ENCODE measurements around the gene MBD4.

MBD4 gene

DNA sequence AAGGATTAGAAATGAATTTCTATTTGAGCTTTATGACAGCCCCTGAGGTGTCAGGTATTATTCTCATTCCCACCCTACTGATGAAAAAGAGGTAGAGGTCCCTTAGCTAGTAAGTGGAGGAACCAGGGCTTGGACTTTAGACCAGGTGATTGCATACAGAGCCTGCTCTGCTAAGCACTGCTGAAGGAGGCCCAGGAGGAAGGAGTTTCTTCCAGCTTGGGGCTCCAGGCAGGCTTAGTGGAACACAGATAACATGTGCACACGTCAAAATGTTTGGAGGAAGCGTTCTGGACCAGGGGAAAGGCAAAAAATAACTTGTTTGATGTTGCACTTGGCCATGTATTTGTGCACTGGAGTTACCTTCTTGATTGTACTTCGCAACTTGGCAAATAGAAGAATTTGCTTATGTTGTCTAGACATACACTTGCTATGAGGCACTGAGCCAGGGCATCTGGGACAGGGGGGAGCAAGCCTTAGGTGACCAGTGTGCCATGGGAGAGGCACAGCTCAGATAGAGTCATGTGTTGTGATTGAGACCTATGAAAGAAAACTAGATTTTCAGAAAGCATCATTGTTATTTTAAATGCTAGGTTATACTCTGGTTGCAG, 22.7 kb upstream of the MBD4 start:
- no peak for DNase-seq

DNA sequence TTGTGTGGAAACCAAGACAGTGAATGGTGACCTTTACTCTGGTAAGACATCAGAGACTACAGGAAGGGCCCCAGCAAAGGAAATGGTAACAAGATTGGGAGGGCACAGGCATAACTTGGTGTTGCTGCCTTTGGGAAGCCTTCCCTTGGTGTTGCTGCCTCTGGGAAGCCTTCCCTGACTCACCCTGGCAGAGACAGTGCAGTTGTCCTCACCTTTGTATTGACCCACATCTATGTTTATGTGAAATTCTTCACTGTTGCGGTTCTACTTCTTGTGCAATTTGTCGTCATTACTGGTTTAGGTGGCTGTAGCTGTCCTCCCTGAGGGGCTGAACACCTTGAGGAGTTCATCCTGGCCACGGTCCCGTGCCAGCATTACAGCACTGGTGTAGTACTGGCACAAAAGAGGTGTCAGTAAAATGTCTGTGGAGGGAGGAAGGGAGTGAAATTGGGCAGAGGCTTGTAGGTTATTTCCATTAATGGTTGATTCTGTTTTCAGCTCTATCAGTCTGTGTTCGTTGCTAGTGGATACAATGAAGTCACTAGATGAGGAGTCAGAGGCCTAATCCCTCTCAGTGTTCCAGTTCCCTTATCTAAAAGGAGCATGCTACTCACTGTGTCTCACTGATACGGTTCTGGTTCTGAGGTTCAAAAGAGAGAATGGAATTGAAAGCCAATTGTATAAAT, 21.9 kb upstream of the MBD4 start:
- no peak for DNase-seq

GRCh38 chr3:129461022-129461421, 21.3 kb upstream of the MBD4 start:
- no peak for DNase-seq

- no peak for DNase-seq
Measured at GRCh38 chr3:129460572-129460971, 20.8 kb upstream of the MBD4 start.

DNA sequence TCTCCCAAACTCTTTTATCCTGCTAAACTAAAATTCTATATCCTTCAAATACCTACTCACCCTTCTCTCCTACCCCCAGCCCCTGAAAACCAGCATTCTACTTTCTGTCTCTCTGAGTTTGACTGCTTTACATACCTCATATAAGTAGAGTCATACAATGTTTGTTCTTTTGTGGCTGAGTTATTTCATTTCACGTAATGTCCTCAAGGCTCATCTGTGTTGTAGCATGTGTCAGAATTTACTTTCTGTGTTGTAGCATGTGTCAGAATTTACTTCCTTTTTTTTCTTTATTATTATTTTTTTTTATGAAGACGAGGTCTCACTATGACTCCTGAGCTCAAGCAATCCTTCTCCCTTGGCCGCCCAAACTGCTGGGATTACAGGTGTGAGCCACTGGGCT, 20.4 kb upstream of the MBD4 start:
- no peak for DNase-seq

DNA sequence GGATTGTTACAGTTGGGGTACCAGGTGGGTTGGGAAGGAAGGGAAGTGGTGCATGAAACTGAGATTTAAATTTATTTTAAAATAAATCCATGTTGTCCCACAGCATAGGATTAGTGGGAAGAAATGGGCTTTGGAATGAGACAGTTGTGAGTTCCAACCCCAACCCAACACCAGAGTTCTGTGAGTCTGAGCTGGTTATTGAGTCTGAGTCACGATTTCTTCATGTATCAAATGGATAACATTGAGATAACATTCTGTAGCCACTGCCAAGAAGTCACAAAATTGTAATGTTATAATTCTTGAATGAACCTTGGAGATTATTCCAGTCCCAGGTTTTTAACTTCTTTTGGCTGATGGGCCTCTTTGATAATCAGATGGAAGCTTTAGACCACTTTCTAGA, 14.0 kb upstream of the MBD4 start:
- no peak for DNase-seq

DNA sequence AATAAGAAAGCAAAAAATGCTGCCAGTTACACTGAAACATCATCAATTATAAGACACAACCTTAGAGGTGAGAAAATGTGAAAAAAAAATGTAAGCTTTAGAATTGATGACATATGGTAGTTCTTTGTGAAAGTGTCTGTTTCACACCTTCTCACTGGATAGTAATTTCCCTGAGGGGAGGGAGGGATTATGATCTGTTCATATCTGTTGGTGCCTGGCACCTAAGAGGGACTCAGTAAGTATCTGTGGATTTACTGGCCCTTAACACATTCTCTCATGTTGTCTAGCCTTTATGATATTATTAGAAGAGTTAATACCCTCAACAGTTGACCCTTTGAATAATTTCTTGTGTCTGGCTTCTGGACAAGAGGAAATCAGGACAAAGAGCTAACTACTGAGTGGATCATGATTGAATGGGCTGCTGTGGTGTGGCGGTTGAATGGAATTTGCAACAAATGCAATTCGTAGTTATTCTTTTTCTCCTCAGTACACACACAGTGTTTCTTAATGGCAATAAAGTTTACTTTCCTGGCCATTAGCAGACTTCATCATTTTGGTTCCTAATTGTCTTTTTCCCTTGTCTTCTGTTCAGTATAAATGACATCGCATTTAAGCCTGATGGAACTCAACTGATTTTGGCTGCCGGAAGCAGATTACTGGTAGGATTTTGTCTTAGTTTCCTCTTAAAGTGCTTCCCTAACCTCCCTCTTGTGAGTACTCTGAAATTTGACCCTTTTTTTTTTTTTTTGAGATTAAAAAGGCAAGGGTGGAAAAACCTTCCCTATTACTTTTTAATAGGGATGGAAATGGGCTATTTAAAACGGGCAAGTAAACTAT, 9.7 kb upstream of the MBD4 start:
- DNase-seq, result no peak

- DNase-seq, result no peak
Measured at GRCh38 chr3:129448186-129448895, 8.6 kb upstream of the MBD4 start.

- DNase-seq, result no peak
Measured at GRCh38 chr3:129446926-129447325, 7.2 kb upstream of the MBD4 start.

GRCh38 chr3:129445471-129445870, 5.7 kb upstream of the MBD4 start:
- DNase-seq, result no peak

DNA sequence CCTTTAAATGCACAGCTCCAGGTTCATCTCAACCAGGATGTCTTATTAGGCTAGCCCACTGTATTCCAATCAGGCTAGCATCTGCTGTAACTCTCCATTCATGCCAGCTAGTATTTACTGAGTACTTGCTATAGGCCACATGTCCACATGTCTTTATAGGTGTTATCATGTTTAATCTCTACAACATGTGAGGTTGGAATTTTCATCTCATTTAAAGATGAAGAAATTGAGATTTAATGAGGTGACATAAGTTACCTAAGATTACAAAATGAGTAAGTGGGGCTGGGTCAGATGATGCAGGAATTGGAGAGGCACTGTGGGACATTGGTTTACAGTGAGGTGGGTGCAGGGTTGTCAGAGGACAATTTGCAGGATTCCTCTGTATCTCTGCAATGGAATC, 3.2 kb upstream of the MBD4 start:
- no peak for DNase-seq

- no peak for DNase-seq
Measured at GRCh38 chr3:129442486-129442885, 2.7 kb upstream of the MBD4 start.

GRCh38 chr3:129441782-129442181, 2.0 kb upstream of the MBD4 start:
- no peak for DNase-seq

GRCh38 chr3:129441215-129441614, 1.5 kb upstream of the MBD4 start:
- DNase-seq, result no peak

GRCh38 chr3:129440618-129441190, 956 bp upstream of the MBD4 start:
- DNase-seq, result no peak

- no peak for DNase-seq
Measured at GRCh38 chr3:129439226-129439816, 427 bp downstream of the MBD4 start.

DNA sequence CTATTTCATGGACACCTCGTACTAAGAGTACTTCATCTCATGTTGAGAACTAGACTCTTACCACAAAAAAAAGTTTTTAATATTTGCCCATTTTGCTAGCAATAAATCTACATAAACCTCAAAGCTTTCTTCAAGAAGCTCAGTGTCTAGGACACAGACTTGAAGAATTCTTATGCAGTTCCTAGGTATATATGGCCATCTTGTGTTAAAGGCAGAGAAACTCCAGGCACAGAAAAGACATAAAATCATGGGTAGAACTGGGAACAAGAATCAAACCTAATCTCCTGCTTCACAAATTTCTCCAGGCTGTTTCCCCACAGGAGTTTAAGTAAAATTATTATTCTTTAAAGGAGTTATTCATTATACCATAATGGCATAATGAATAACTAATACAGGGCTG, 4.4 kb downstream of the MBD4 start:
- no peak for DNase-seq

GRCh38 chr3:129434140-129434539, 5.6 kb downstream of the MBD4 start:
- DNase-seq, result no peak

- DNase-seq, result no peak
Measured at GRCh38 chr3:129433565-129433964, 6.2 kb downstream of the MBD4 start.

GRCh38 chr3:129432671-129433070, 7.1 kb downstream of the MBD4 start:
- DNase-seq, result no peak

GRCh38 chr3:129432036-129432435, 7.7 kb downstream of the MBD4 start:
- DNase-seq, result no peak

DNA sequence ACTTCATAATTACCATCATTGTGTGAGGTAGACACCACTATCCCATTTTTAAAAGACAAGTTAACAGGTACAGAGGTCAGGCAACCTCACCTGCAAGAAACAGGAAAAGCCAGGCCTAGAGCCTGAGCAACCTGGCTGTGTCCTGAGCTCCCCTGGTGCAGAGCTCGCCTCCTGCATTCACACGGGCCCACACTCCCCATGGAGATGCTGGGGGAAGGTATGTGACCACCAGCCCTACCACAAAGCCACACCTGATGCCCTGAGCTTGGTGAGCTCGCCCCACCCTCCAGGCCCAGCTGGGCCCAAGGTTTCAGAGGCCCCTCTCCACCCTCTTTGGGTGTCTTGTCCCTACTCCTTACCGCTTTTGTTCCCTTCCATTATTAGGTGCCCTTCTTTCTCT, 10.1 kb downstream of the MBD4 start:
- no peak for DNase-seq

- DNase-seq, result no peak
Measured at GRCh38 chr3:129429080-129429451, 10.7 kb downstream of the MBD4 start.
